Activated naive CD4-positive, alpha-beta T cell treated with anti-CD3 and anti-CD28 coated beads for 36 hours (primary cell): ENCODE measurements around the gene IFITM2. TPM values are rescaled to one million over a fixed set of nuclear protein-coding genes. Genes with fewer than 3 reads are reported as not detected.
"Not testable (repeated sequence)": the region's sequence is repeated elsewhere in the genome, so short reads cannot be mapped to it uniquely, and the experiment has no call there.

Experiments
- CTCF ChIA-PET: fragments of 350-600 bp; sonication (Branson Sonifier 250); formaldehyde crosslinking; loops from one replicate; lab custom pipeline; 2021; ENCODE audit warnings: antibody characterized with exemption; lab: Charles Lee
- DNase-seq: peaks from one replicate; pipeline ENCODE4 v3.0.0-alpha.2; 2020
- H3K27ac Mint-ChIP-seq: one replicate; pipeline ENCODE4 v1.8.0; 2021; ENCODE audit warnings: mild to moderate bottlenecking, mixed read lengths
- H3K27me3 Mint-ChIP-seq: one replicate; pipeline ENCODE4 v1.8.0; 2021; ENCODE audit warnings: low read depth, mixed read lengths
- H3K36me3 Mint-ChIP-seq: one replicate; pipeline ENCODE4 v1.8.0; 2021; ENCODE audit warnings: low read depth, mixed read lengths
- H3K4me1 Mint-ChIP-seq: one replicate; pipeline ENCODE4 v1.8.0; 2021; ENCODE audit warnings: low read depth, mixed read lengths
- H3K4me3 Mint-ChIP-seq: one replicate; pipeline ENCODE4 v1.8.0; 2021; ENCODE audit warnings: mild to moderate bottlenecking, moderate library complexity, mixed read lengths
- H3K9me3 Mint-ChIP-seq: one replicate; pipeline ENCODE4 v1.8.0; 2021; ENCODE audit warnings: mixed read lengths
- intact Hi-C: fragments of 100-400 bp; cut with micrococcal nuclease; formaldehyde crosslinking; loops from one replicate; pipeline ENCODE4 v1.15.1; 2023
- total RNA-seq, 2 experiments: library from RNA; stranded (reverse); gene quantifications; one replicate each; pipeline ENCODE4 v1.2.3, GENCODE V29; 2021

The IFITM2 gene
- total RNA-seq, 2 experiments from 2014 or later, result 760 to 802 TPM

- Mint-ChIP-seq H3K36me3 (no peaks in the 10 kb centered on the region), H3K9me3 (no peaks in the 10 kb centered on the region), H3K4me1 (peaks cover 53% of the 10 kb centered on the region), H3K27ac (no peak overlapping the region), H3K27me3 (no peaks in the 10 kb centered on the region), H3K4me3 (no peak overlapping the region)
- intact Hi-C loops, result no loop called here
- CTCF ChIA-PET, result interaction anchor here (0.6 kb wide), 1 partner anchor 22 kb away, joined by 3 read pairs; no protein-coding TSS in a partner anchor
- DNase-seq, result no peak
These were observed 25.2 kb downstream of the IFITM2 start for GRCh38 chr11:332651-333480.

GRCh38 chr11:333616-334263 is 26.1 kb downstream of the IFITM2 start:
- H3K27me3 Mint-ChIP-seq, H3K36me3 Mint-ChIP-seq, H3K4me3 Mint-ChIP-seq, H3K9me3 Mint-ChIP-seq, DNase-seq, H3K27ac Mint-ChIP-seq, intact Hi-C loops: not testable (repeated sequence)
- CTCF ChIA-PET, result interaction anchor here (0.6 to 0.8 kb wide), 2 partner anchors 21 to 29 kb away, joined by 3 read pairs; no protein-coding TSS in a partner anchor
- peaks cover 50% of the 10 kb centered on the region for H3K4me1 Mint-ChIP-seq

- no peaks in the 10 kb centered on the region for H3K9me3 Mint-ChIP-seq
- CTCF ChIA-PET, result interaction anchor here (0.8 kb wide), 1 partner anchor 30 kb away, joined by 3 read pairs; no protein-coding TSS in a partner anchor
- H3K4me3 Mint-ChIP-seq, result no peak overlapping the region
- H3K4me1 Mint-ChIP-seq, result peaks cover 45% of the 10 kb centered on the region
- no peak for DNase-seq
- no peaks in the 10 kb centered on the region for H3K27me3 Mint-ChIP-seq
- no peak overlapping the region for H3K27ac Mint-ChIP-seq
- intact Hi-C loops, result no loop called here
- no peaks in the 10 kb centered on the region for H3K36me3 Mint-ChIP-seq
These were observed 26.8 kb downstream of the IFITM2 start for GRCh38 chr11:334264-334994.

- H3K9me3 Mint-ChIP-seq, result no peaks in the 10 kb centered on the region
- H3K4me1 Mint-ChIP-seq, result peaks cover 38% of the 10 kb centered on the region
- intact Hi-C loops, result loop anchor here (2.0 kb wide), 1 partner anchor 19 kb away; no protein-coding TSS in a partner anchor
- CTCF ChIA-PET, result interaction anchor here (1.4 kb wide), 1 partner anchor 10 kb away, joined by 4 read pairs; no protein-coding TSS in a partner anchor
- H3K27me3 Mint-ChIP-seq, result no peaks in the 10 kb centered on the region
- H3K36me3 Mint-ChIP-seq, result no peaks in the 10 kb centered on the region
- H3K4me3 Mint-ChIP-seq, result no peak overlapping the region
- no peak overlapping the region for H3K27ac Mint-ChIP-seq
- no peak for DNase-seq
These were observed 28.4 kb downstream of the IFITM2 start for GRCh38 chr11:335779-336658.

GRCh38 chr11:336659-337198 is 29.1 kb downstream of the IFITM2 start:
- Mint-ChIP-seq H3K4me1 (peaks cover 37% of the 10 kb centered on the region), H3K27me3 (no peaks in the 10 kb centered on the region), H3K9me3 (no peaks in the 10 kb centered on the region), H3K4me3 (no peak overlapping the region), H3K27ac (no peak overlapping the region), H3K36me3 (no peaks in the 10 kb centered on the region)
- CTCF ChIA-PET, result interaction anchor here (1.4 kb wide), 1 partner anchor 11 kb away, joined by 4 read pairs; no protein-coding TSS in a partner anchor
- intact Hi-C loops, result loop anchor here (2.0 kb wide), 1 partner anchor 18 kb away; no protein-coding TSS in a partner anchor
- DNase-seq, result no peak

- no peak for DNase-seq
- Mint-ChIP-seq H3K27ac (no peak overlapping the region), H3K36me3 (no peaks in the 10 kb centered on the region), H3K4me3 (no peak overlapping the region), H3K4me1 (peaks cover 36% of the 10 kb centered on the region), H3K27me3 (no peaks in the 10 kb centered on the region), H3K9me3 (no peaks in the 10 kb centered on the region)
- CTCF ChIA-PET, result no interaction called here
- intact Hi-C loops, result loop anchor here (2.0 kb wide), 1 partner anchor 17 kb away; no protein-coding TSS in a partner anchor
These were observed 30.1 kb downstream of the IFITM2 start for GRCh38 chr11:337711-338110.

GRCh38 chr11:339963-340362 is 32.3 kb downstream of the IFITM2 start:
- Mint-ChIP-seq H3K4me1 (peaks cover 35% of the 10 kb centered on the region), H3K27me3 (no peaks in the 10 kb centered on the region), H3K36me3 (no peaks in the 10 kb centered on the region), H3K27ac (no peak overlapping the region), H3K9me3 (no peaks in the 10 kb centered on the region), H3K4me3 (no peak overlapping the region)
- no peak for DNase-seq
- intact Hi-C loops, result no loop called here
- CTCF ChIA-PET, result interaction anchor here (0.9 to 1.8 kb wide), 6 partner anchors 13 to 34 kb away, joined by 4 to 6 read pairs (median 4); partner anchors contain the start of gene IFITM2

- Mint-ChIP-seq H3K36me3 (no peaks in the 10 kb centered on the region), H3K9me3 (no peaks in the 10 kb centered on the region), H3K27me3 (no peaks in the 10 kb centered on the region), H3K4me3 (no peak overlapping the region), H3K27ac (no peak overlapping the region), H3K4me1 (peaks cover 30% of the 10 kb centered on the region)
- CTCF ChIA-PET, result interaction anchor here (0.9 to 1.8 kb wide), 4 partner anchors 14 to 35 kb away, joined by 4 to 6 read pairs (median 4); partner anchors contain the start of gene IFITM2
- no peak for DNase-seq
- intact Hi-C loops, result no loop called here
These were observed 33.2 kb downstream of the IFITM2 start for GRCh38 chr11:340539-341512.

- H3K27ac Mint-ChIP-seq, result no peak overlapping the region
- no peaks in the 10 kb centered on the region for H3K27me3 Mint-ChIP-seq
- no peak overlapping the region for H3K4me3 Mint-ChIP-seq
- DNase-seq, result no peak
- H3K4me1 Mint-ChIP-seq, result peaks cover 18% of the 10 kb centered on the region
- no peaks in the 10 kb centered on the region for H3K36me3 Mint-ChIP-seq
- H3K9me3 Mint-ChIP-seq, result no peaks in the 10 kb centered on the region
- intact Hi-C loops, result no loop called here
- CTCF ChIA-PET, result interaction anchor here (0.9 kb wide), 1 partner anchor 12 kb away, joined by 4 read pairs; no protein-coding TSS in a partner anchor
These were observed 34.7 kb downstream of the IFITM2 start for GRCh38 chr11:342328-342727.

GRCh38 chr11:344836-345578 is 37.4 kb downstream of the IFITM2 start:
- intact Hi-C loops, result no loop called here
- H3K27ac Mint-ChIP-seq, result no peak overlapping the region
- no peaks in the 10 kb centered on the region for H3K27me3 Mint-ChIP-seq
- H3K9me3 Mint-ChIP-seq, result no peaks in the 10 kb centered on the region
- CTCF ChIA-PET, result no interaction called here
- no peak for DNase-seq
- no peaks in the 10 kb centered on the region for H3K36me3 Mint-ChIP-seq
- H3K4me1 Mint-ChIP-seq, result peaks cover 18% of the 10 kb centered on the region
- no peak overlapping the region for H3K4me3 Mint-ChIP-seq
